Measurements from ENCODE around the gene AMFR. TPM values are rescaled to one million over a fixed set of nuclear protein-coding genes. Genes with fewer than 3 reads are reported as not detected.

The AMFR gene
- total RNA-seq, 1 donor from 2014 or later, result 65.4 TPM

DNA sequence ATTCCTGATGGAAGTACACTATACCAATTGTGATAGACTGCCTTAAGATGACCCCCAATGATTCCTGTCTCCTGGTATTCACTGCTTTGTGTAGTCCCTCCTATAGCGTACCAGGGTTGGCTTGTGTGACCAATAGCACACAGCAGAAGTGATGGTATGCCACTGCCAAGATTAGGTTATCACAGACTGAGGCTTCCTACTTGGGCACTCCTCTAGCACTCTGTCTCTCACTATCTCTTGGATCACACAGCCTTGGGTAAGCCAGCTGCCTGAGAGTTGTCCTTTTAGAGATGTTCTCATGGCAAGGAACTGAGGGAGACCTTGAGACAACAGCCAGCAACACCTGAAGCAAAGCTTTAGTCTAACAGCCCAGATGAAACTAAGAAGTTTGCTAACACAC lies 12.7 kb upstream of the AMFR start:
- no peak overlapping the region for H3K27ac Mint-ChIP-seq
- no peak overlapping the region for H3K4me3 Mint-ChIP-seq
- peaks cover 52% of the 10 kb centered on the region for H3K36me3 Mint-ChIP-seq
- no peaks in the 10 kb centered on the region for H3K9me3 Mint-ChIP-seq
- H3K4me1 Mint-ChIP-seq (ENCODE audit: unreplicated experiment), result no peaks in the 10 kb centered on the region
- H3K27me3 Mint-ChIP-seq, result no peaks in the 10 kb centered on the region
- TF ChIP-seq, protein P1, sequence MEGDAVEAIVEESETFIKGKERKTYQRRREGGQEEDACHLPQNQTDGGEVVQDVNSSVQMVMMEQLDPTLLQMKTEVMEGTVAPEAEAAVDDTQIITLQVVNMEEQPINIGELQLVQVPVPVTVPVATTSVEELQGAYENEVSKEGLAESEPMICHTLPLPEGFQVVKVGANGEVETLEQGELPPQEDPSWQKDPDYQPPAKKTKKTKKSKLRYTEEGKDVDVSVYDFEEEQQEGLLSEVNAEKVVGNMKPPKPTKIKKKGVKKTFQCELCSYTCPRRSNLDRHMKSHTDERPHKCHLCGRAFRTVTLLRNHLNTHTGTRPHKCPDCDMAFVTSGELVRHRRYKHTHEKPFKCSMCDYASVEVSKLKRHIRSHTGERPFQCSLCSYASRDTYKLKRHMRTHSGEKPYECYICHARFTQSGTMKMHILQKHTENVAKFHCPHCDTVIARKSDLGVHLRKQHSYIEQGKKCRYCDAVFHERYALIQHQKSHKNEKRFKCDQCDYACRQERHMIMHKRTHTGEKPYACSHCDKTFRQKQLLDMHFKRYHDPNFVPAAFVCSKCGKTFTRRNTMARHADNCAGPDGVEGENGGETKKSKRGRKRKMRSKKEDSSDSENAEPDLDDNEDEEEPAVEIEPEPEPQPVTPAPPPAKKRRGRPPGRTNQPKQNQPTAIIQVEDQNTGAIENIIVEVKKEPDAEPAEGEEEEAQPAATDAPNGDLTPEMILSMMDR (conservative IDR thresholded peaks at IDR 0.05), result no peak
- no peak for DNase-seq (ENCODE audit: extremely low spot score, unreplicated experiment)

DNA sequence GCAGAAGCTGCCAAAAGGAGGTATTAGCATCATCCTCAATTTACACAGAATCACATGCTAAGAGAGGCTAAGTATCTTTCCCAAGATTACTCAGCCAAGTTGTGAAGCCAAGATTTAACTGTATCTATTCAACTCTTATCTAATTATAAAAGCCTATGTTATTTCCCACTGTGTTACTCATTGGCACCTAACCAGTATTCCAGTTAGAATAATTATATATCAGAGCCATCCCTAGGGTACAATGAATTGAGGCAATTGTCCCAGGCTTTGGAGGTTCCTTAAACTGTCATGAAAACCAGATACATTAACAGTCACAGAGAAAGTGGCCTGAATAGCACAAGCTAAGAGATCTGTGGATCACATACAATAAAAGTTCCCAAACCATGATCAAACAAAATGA lies 10.9 kb upstream of the AMFR start:
- Mint-ChIP-seq H3K27me3 (no peaks in the 10 kb centered on the region), H3K27ac (no peak overlapping the region), H3K4me3 (no peak overlapping the region), H3K36me3 (peaks cover 45% of the 10 kb centered on the region), H3K9me3 (no peaks in the 10 kb centered on the region), H3K4me1 (ENCODE audit: unreplicated experiment) (no peaks in the 10 kb centered on the region)
- TF ChIP-seq, protein P1 (conservative IDR thresholded peaks at IDR 0.05), result no peak
- DNase-seq (ENCODE audit: extremely low spot score, unreplicated experiment), result no peak

DNA sequence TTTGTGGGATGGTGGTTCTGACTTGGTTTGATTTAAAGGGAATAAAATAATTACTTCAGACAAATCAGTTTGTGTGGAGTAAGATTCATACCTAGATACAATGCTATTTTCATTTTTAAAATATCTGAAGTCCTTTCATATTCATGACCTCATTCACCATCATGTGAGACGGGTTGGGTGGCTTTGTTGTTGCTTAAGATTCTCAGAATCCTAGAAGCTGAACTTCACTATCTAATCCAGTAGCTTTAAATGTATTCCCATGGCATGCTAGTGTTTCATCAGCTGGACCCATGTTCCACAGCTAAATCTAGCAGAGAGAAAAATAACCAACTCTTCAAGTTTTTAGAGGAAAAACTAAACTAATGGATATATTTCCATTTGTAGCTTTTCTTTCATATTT lies 2.7 kb upstream of the AMFR start:
- Mint-ChIP-seq H3K9me3 (no peaks in the 10 kb centered on the region), H3K4me3 (peak overlapping the region; percentile 15), H3K4me1 (ENCODE audit: unreplicated experiment) (peaks cover 13% of the 10 kb centered on the region), H3K27me3 (no peaks in the 10 kb centered on the region), H3K27ac (no peak overlapping the region), H3K36me3 (peaks cover 18% of the 10 kb centered on the region)
- DNase-seq (ENCODE audit: extremely low spot score, unreplicated experiment), result no peak
- TF ChIP-seq, protein P1 (conservative IDR thresholded peaks at IDR 0.05), result no peak

DNA sequence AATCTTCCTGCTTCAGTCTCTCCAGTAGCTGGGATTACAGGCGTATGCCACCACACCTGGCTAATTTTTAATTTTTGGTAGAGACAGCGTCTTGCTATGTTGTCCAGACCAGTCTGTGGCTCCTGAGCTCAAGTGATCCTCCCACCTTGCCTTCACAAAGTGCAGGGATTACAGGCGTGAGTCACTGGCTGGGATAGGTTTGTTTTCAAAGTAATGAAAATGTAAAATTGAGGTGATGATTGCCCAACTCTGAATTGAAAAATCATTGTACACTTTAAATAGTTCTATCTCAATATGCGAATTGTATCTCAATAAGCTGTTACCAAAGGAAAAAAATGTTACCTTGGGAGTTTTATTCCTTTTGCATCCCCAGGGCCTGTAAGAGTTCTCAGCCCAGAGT lies 1.2 kb upstream of the AMFR start:
- TF ChIP-seq, protein P1 (conservative IDR thresholded peaks at IDR 0.05), result no peak
- H3K36me3 Mint-ChIP-seq, result peaks cover 9% of the 10 kb centered on the region
- H3K4me1 Mint-ChIP-seq (ENCODE audit: unreplicated experiment), result peaks cover 27% of the 10 kb centered on the region

DNA sequence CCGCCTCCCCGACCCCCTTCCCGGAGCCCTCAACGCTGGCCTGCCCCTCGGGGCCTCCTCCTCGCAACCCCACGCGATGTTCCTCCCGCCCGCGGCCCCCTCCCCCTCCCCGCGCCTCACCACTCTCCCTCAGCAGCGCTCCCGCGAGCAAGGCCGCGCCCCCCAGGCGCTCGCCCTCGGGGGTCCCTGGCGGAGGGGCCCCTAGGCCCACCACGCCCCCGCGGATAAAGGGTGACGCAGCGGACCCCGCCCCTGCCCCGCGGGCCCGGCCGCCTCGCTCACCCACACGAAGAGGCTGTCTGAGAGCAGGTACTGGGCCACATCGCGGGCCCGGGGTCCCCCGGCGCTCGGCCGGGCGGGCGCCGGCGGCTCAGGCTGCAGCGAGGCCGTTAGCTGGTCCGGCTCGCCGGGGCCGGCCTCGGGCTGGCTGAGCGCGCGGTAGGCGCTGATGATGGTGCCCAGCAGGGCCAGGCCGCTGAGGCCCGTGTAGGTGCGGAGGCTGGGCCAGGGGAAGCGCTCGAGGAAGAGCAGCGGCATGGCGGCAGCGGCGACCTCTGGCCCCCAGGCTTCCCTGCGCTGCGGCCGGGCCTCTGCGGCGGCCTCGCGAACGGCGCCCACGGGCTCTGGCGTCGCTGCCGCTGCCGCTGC lies 430 bp downstream of the AMFR start:
- H3K27me3 Mint-ChIP-seq, result no peaks in the 10 kb centered on the region
- peaks cover 27% of the 10 kb centered on the region for H3K4me1 Mint-ChIP-seq (ENCODE audit: unreplicated experiment)
- TF ChIP-seq, protein P1 (conservative IDR thresholded peaks at IDR 0.05), result no peak
- peak; percentile 74 for DNase-seq (ENCODE audit: extremely low spot score, unreplicated experiment)
- H3K9me3 Mint-ChIP-seq, result no peaks in the 10 kb centered on the region
- peak overlapping the region; percentile 97 for H3K4me3 Mint-ChIP-seq
- peaks cover 4% of the 10 kb centered on the region for H3K36me3 Mint-ChIP-seq
- H3K27ac Mint-ChIP-seq, result peak overlapping the region; percentile 91

More for the DNA sequence above, 1.2 kb upstream of the AMFR start:
- Mint-ChIP-seq H3K27ac (peak overlapping the region; percentile 85), H3K4me3 (peak overlapping the region; percentile 87), H3K27me3 (no peaks in the 10 kb centered on the region), H3K9me3 (no peaks in the 10 kb centered on the region)
- DNase-seq (ENCODE audit: extremely low spot score, unreplicated experiment), result no peak
